OCI-M1 (cell line): ENCODE measurements around the gene VTI1B.
"Not testable (repeated sequence)": the region's sequence is repeated elsewhere in the genome, so short reads cannot be mapped to it uniquely, and the experiment has no call there.

Experiments
- DNase-seq: peaks from one replicate; lab custom pipeline; 2025; lab: John Stamatoyannopoulos, UW

VTI1B gene

DNA sequence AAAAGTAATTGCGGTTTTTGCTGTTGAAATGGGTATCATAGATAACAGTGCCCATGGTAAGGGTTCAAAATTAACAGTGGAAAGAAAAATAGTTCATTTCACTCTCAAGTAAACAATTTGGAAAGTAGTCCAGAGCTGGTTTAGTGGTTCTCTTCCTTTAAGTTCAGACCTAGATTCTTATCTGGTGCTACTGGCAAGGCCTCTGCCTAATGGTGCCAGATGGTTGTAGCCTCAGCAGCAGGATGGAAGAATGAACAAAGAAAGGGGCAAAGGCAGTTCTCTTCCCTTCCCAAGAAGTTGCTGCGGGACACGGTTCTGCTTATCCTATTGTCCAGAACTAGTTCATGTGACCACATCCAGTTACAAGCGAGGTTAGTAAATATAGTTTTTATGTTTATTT, 44.2 kb downstream of the VTI1B start:
- DNase-seq: peak; percentile 7

DNA sequence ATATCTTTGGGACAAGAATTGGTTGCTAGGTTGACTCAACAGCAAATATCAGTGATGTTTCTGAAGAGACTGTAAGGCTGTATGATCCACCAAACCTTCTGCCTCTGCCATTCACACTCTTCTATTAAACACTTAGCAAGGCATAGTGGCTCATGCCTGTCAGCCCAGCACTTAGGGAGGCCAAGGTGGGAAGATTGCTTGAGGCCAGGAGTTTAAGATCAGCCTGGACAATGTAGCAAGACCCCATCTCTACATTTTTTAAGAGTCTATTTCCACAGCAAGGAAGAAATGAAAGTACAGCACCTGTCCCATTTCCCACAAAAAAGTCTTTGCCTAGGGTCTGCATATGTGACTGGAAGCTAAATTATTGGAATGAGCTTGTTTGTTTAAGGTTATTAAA, 46.9 kb downstream of the VTI1B start:
- DNase-seq: no peak

DNA sequence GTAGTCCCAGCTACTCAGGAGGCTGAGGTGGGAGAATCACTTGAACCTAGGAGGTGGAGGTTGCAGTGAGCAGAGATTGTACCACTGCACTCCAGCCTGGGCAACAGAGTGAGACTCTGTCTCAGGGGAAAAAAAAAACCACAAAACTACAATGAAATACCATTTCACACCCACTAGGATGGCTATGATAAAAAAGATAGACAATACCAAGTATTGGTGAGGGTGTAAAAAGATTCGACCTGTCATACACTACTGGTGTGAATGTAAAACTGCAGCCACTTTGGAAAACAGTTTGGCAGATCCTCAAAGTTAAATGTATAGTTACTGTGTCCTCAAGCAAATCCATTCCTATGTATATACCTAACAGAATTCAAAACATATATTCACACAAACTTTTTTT, 48.3 kb downstream of the VTI1B start:
- DNase-seq: not testable (repeated sequence)

DNA sequence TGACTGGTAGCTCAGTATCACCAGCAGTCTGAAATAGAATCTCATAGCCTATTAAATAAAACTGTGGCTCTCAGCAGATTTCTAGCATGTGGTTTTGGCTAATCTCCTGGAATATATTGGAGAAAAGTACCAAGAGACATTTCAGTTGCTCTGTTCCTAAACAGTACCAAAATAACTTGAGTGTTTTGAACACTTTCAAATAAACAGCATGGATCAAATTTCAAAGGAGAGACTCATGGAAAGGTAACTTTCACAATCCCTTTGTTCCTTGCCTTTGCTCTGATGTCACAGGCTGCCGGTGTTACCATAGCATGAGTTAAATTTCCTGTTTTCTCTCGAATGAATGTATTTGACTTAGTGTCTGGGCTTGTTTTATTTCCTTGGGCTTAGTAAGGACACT, 51.3 kb downstream of the VTI1B start:
- DNase-seq: no peak

DNA sequence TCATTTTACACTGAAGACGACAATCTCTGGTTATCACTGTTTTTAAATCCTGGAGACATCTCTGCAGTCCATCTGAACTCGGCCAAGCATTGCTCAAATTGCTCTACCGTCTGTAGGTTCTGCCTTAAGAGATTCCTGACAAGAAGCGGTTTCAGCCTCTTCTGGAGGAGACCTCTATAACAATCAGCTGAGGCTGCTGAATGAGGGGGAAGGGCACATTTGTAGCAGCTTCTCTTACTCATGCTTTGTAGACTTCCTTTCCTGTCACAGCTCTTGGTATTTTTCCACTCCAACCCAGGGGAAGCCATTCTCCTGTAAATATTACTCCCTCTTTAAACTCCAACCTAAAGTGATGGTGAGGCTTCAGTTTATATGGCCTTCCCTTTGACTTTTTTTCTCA, 51.8 kb downstream of the VTI1B start:
- DNase-seq: peak; percentile 81

DNA sequence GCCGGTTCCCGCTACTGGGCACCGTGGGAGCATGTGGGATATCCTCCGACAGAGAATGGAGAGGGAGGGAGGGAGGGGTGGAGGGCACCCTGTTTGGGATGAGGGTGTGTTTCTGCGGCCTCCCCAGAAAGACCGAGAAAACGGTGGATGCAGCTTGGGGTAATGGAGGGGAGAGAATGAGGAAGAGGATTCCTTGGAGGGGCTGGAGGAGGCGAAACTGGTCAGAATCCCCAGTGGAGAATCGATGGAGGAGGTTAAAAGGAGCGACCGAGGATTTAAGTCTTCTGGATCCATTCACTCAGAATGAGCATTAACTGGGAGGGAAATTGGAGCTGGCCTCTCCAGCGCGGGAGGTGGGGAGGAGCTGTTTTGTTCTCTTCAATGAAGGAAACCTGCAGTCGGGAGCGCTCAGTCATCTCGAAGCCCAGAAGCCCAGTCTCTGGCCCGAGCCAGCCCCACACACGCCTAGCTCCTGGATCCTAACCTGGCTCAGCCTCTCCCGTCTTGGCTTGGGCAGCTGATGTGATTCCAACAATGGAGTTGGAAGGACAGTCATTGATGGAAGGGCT, 54.1 kb downstream of the VTI1B start:
- DNase-seq: no peak

DNA sequence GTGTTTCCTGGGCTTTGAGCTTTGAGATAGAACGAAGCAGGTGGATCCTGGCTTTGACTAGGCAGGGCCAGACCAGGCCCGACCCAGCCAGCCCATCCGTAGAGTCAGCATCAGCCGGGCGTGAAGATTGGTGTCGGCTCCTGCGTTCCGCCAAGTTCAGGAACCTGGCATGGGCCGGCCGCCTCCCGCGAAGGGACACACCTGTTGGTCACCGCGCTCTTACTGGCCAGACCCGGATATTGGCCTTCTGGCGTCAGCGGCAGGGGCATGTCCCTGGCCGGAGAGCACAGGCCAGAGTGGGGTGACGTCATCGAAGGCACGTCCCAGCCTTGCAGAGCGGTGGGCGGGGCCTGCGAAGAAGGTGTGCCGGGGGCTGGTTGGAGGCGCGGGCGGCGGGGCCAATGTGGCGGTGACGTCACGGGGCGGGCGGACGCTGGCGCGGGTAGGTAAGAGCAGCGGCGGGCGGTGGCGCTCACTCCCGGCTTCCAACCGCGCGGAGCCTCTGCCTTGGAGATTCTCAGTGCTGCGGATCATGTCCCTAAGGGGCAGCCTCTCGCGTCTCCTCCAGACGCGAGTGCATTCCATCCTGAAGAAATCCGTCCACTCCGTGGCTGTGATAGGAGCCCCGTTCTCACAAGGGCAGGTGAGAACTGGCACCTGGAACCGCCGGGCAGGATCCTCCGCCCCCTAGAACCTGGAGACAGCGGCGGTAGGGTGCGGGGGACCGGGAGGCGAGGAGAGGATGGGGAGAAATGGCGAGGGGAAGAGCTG, 54.8 kb downstream of the VTI1B start, which contains the start of gene ARG2:
ARG2 (plus strand) TSS at position 475 of the 771 bp plus-strand sequence; CDS start at position 533, 58 bp downstream.
- DNase-seq: peak; percentile 94

DNA sequence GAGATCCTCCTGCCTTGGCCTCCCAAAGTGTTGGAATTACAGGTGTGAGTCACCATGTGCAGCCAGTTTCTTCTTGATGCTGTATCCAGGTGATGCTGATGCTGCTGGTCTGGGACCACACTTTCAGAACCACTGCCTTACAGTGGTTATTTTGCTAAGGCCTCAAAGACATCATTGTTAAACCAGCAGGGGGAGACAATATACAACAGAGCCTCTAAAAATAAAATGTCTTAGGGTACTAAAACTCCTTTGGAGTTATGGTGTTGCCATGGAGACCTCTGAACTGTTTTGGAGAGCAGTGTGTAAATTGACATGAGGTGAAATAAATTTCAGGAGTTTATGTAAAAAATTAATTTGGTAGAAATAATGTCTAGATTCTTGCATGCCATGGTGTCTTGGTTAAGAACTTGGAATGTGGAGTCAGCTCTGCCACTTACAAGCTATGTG, 55.8 kb downstream of the VTI1B start:
- peak; percentile 79 for DNase-seq

DNA sequence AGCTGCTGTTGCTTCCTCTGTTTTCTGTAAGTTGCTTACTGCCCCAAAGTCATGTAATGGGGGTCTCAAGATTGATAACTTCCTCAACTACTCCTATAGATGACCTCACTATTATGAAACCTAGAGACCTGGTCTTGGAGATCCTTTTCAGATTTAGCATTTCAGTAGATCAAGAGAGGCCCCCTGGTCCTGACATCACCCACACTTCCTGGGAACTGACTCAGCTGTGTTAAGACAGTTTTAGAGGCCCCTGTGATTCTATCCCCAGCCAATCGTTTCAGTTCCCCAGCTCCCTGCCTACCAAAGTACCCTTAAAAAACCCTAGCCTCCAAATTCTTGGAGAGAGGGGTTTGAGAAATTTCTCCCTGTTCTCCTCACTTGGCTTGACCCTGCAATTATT, 63.9 kb downstream of the VTI1B start:
- DNase-seq: no peak

DNA sequence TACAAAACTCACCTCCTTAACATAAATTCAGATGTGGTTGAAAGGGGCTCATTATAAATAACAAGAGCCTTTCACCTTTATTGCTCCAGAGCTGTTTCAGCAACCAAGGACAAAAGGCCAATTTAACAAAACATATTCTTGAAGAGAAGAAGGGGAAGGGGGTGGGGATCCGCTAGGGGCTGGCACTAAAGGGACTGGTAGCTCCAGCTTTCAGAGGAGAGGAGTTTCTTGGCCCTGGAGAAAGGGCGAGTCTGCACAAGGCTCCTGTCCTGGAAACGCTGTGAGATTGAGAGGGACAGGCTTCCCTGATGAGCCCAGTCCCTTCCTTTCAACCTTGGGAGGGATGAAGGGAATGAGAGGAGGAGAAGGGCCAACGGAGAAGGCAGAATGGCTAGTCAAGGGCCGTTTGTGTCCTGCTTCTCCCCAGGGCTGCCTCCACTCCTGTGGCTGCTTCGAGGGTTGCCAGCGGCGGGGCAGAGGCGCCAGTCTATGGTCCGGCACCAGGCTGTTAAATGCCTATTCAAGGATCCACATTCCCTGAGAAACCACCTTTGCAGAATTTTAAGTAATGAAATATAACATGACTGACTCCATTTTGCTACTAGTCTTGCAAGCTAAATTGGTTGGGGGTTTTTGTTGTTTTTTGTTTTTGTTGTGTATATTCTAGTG, 64.7 kb downstream of the VTI1B start:
- no peak for DNase-seq

DNA sequence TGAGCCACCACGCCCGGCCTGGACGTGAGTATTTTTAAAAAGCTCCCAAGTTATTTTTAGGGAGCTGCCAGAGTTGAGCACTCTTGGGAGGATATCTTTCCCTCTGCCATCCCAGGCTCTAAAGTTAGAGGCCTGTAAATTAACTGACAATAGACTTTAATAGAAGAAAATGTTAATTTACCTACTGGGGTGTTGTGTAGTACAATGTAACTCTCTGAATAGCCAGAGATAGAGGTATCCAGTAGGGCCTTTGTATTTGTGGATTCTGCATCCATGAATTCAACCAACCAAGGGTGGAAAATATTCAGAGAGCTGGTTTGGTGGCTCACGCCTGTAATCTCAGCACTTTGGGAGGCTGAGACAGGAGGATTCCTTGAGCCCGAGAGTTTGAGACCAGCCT, 66.8 kb downstream of the VTI1B start:
- no peak for DNase-seq

DNA sequence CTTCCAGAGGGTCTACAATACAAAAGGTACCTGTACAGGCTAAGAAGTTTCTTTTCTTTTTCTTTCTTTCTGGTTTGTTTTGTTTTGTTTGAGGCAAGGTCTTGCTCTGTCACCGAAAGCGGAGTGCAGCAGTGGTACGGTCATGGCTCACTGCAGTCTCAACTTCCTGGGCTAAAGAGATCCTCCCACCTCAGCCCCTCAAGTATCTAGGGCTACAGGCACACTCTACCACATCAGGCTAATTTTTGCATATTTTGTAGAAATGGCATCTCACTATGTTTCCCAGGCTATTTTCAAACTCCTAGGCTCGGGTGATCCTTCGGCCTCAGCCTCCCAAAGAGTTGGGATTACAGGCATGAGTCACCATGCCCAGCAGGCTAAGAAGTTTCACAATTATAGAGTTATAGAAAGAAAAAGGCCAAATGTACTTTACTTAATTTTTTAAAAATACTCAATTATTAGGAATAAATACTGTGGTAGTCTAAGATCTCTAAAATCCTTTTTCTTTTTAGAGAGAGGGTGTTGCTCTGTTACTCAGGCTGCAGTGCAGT, 71.4 kb downstream of the VTI1B start:
- DNase-seq: no peak

DNA sequence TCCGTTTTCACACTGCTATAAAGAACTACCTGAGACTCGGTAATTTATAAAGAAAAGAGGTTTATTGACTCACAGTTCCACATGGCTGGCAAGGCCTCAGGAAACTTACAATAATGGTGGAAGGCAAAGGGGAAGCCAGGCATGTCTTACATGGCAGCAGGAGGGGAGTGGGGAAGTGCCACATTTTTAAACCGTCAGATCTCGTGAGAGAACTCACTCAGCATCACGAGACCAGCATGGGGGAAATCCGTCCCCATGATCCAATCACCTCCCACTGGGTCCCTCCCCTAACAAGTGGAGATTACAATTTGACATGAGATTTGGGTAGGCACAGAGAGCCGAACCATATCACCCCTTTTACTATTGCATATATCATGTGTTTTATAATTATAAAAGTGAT, 72.4 kb downstream of the VTI1B start:
- DNase-seq: no peak

DNA sequence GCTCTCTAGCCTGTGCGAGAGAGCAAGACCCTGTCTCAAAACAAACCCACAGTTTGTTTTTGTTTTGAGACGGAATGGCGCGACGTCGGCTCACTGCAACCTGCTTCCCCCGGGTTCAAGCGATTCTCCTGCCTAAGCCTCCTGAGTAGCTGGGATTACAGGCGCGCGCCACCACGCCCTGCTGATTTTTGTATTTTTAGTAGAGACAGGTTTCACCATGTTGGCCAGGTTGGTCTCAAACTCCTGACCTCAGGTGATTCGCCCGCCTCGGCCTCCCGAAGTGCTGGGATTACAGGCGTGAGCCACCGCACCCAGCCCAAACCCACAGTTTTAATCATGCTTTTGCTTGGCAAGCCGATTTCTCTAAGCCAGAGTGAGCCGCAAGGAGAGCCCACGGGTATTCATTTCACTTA, 73.9 kb downstream of the VTI1B start:
- DNase-seq: not testable (repeated sequence)

DNA sequence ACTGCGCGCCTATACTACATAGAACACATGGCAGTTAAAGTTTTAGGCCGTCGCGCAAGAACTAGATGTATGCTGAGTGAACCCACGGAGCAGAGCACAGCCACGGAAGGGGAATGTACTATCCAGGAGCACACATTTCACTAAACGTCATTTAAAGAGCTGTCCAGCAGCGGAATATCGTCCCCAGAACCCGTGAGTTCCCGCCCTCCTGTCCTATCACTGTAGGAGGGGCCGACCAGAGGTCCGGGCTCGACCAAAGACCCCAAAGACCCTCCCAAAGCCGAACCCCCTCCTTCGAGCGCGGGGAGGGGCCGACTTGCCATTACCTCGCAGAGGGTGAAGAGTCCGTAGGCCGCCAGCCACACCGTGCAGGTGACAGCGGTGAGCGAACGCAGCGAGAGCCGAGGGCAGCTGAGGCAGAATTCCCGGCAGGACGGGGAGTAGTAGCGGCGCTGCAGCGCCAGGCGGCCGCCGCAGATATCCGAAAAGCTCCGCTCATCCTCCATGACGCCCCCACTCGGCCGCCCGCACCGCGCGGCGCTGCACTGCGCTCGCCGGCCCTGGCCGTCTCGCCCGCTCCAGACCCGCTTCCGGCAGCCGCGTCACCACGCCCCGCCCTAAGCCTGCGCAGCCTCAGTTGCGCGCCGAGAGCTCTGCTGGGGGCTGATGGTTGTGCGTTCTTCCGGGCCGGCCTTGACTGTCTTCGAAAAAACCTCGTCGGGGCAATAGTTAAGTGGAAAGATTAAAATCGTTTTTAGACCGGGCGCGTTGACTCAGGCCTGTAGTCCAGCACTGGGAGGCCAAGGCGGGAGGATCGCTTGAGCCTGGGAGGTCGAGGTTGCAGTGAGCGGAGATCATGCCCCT, 74.5 kb downstream of the VTI1B start, which contains the start of gene PIGH:
PIGH (minus strand) TSS at position 571 of the 864 bp plus-strand sequence; CDS start at position 506, 65 bp downstream.
- peak; percentile 92 for DNase-seq
